Activated naive CD4-positive, alpha-beta T cell treated with anti-CD3 and anti-CD28 coated beads, Interleukin-2, amount 50 U/mL, for 16 hours (primary cell): ENCODE measurements around the gene SLC5A5.

ENCODE experiments used
- DNase-seq: peaks from one replicate; pipeline ENCODE4 v3.0.0-alpha.2; 2020

The SLC5A5 gene

DNA sequence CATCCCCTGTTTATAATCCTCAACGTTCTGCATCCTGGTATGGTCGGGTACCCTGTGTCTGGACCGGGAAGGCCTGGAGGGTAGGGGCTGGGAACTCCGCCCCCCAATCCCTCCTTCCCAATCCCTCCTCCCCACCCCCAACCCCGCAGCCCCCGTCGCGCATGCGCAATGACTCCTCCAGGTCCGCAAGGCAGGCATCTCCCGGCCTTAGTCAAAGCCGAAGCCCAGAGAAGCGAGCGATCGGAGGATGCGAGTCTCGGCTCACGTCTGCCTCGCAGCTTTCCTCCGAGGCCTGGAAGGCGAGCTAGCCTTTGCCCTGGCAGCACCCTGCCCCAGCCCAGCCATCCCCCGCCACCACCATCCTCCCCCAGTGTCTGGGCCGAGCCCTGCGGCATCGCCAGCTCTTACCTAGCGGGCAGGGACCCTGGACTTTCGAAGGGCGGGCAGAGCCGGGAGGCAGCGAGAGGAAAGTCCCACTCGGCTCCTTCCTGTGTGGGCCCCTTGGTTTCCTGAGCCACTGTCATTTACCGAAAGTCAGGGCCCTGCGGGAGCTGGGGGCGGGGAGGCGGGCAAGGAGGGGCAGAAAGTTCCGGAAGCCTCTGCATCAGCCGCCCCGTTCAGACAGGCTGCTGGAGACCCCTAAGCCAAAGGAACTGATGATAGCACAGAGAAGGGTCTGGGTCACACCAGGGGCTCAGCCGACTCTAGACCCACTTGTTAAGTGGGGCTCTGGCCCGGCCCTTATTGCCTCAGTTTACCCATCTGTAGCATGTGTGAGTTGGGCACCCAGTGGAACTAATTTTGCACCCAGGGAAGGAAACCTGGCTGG lies 24.0 kb upstream of the SLC5A5 start, which contains the start of gene JAK3:
Gene JAK3, minus strand, starts transcription at position 445 of the 829 bp plus-strand sequence. CDS start 3,565 bp downstream, outside the sequence.
- DNase-seq, result peak; percentile 89

- no peak for DNase-seq
Measured at GRCh38 chr19:17848595-17849292, 23.0 kb upstream of the SLC5A5 start.

GRCh38 chr19:17854061-17854460 lies 17.7 kb upstream of the SLC5A5 start:
- DNase-seq, result no peak

GRCh38 chr19:17855280-17856152 lies 16.2 kb upstream of the SLC5A5 start:
- peak; percentile 89 for DNase-seq

DNA sequence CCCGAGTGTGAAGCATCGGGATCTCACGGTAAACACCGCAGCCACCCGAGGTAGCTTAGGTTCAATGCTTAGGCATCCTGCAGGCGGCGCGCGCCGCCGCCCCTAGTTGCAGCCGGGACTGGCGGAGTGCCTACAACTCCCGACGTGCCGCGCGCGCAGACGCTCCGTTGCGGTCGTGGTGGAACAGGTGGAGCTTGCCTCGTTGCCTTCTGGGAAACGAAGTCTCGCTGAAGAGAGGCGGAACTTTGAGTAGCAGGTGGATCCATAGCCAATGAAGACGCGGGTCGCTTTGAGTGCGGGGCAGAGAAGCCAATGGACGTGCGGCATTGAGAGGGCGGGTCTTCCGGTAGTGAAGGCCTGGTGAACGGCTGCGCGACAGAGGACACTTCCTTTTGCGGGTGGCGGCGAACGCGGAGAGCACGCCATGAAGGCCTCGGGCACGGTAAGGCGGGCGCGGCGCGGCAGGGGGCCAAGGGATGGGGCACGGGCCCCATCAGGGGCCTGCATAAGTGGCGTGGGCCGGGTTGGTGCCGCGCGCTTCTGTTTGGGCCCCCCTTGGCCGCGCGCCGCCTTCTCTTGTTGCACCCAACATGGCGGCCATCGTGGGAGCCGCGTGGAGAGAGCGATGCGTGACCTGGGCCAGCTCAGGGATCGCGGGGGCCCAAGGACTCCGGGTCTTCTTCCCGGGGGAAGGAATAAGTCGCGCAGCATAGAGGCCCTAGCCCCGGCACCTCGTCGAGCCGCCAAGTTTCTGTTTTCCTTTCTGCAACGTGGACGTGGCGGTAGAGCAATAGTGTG lies 12.0 kb upstream of the SLC5A5 start, which contains the start of gene RPL18A:
Gene RPL18A, plus strand, starts transcription at position 378 of the 798 bp plus-strand sequence. Its CDS starts 47 bp downstream, at position 425.
- peak; percentile 99 for DNase-seq

GRCh38 chr19:17860331-17860992 lies 11.3 kb upstream of the SLC5A5 start:
- DNase-seq, result no peak

DNA sequence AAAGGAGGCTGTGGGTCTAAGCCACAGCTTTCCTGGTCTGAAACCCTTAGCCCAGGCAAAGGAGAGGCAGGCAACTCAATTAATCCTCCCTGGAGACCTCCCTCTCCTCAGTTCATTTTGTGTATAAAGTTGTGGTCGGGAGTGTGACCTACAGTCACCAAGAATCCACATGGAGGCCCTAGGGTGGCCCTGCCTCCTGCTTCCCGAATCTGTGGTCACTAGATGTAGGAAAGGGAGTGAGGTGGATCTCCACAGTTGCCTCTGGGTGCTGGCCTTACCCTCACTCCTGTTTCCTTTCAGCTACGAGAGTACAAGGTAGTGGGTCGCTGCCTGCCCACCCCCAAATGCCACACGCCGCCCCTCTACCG lies 10.8 kb upstream of the SLC5A5 start:
- no peak for DNase-seq

DNA sequence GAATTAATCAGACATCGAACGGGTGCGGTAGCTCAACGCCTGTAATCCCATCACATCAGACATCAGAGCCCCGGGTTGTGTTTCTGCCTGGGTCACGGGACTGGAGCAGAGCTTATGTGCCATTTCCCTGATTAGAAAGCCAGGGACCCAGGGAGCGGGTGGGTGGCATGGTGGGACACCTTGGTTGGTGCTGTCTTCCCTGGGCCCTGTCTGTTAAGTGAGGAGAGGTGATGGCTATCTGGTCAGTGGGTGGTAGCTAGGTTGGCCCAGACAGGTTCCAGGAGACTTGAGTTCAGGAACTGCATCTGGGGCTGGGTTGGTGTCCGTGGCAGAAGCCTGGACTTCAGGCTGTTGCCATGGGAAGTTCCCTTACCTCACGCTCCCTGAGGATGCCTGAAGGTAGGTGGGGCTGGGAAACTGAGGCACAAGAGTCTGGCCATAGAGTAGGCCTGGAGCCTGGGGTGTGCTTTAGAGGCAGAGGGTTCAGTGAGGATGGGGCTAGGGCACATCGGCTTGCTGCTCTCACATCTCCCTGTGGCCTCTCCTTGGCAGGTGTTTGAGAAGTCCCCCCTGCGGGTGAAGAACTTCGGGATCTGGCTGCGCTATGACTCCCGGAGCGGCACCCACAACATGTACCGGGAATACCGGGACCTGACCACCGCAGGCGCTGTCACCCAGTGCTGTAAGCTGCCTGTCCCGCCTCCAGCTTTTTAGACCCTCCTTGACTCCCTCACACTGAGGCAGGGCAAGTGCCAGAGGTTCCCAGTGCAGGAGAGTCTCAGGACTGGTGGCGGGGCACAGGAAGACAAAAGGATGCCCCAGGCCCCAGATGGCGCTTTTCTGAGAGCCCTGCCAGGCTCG lies 10.0 kb upstream of the SLC5A5 start:
- DNase-seq, result no peak

- DNase-seq, result no peak
Measured at GRCh38 chr19:17862711-17863519, 8.8 kb upstream of the SLC5A5 start.

DNA sequence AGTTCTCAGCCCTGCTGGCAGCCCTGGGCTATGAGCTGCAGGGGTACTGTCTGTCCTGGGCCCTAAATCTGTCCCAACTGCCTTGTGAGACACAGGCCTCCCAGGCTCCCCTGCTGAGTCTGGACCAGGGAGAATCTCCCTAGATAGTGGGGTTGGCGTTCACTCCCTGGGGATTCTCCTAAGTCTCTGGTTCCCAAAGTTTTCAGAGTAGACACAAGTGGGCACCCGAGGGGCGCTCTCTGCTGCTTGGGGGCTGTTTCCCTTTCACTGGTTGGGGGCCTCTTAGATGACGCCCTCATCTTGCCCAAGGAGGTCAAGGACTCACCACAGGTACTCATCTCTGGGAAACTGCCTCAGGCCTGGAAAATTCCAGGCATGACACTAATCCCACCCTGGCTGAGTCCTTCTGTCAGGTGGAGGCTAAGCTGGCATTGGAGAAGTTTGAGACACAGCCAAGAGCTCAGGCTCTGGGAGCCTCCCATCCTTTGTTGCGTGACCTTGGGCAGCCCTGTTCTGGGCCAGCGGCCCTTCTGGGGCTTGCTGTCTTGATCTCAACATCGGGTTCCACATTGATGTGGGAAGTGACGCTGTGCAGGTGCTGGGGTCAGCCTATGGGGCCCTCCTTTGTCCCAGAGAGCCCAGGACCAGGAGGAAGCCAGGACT lies 8.1 kb upstream of the SLC5A5 start:
- no peak for DNase-seq

DNA sequence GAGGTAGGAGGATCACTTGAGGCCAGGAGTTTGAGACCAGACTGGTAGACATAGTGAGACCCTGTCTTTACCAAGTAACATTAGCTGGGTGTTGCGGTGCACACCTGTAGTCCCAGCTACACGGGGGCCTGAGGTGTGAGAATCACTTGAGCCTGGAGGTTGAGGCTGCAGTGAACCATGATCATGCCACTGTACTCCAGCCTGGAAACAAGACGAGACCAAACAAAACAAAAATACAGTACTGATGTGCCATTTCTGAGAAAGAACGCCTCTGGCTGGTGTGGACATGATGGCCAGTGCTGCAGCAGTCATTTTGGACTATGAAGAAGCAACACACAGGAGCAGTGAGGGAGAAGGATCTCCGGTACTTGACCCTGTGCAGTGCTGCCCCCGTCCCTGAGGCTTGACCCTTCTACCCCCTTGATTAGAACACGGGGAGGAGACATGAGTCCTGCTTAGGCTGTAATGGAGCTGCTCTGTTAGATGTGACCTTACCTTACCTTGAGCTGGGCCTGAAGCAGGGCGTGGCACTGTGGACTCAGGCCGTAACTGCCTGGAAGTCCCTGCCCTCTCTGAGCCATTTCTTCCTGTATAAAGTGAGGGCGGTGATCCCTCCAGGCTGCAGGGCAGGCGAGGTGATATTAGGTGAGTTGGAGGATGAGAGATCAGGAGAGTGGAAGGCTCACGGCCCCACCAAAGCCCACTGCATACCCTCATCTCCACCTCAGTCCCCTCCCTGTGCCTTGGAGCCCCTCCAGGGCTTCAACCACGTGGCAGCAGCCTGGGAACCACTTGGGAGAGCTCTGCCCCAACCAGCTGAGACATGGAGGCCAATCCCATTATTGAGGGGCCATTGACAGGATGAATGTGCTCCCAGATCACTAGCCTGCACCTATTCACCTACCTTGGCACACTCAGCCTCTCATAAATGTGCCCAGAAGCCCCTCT lies 6.1 kb upstream of the SLC5A5 start:
- no peak for DNase-seq

DNA sequence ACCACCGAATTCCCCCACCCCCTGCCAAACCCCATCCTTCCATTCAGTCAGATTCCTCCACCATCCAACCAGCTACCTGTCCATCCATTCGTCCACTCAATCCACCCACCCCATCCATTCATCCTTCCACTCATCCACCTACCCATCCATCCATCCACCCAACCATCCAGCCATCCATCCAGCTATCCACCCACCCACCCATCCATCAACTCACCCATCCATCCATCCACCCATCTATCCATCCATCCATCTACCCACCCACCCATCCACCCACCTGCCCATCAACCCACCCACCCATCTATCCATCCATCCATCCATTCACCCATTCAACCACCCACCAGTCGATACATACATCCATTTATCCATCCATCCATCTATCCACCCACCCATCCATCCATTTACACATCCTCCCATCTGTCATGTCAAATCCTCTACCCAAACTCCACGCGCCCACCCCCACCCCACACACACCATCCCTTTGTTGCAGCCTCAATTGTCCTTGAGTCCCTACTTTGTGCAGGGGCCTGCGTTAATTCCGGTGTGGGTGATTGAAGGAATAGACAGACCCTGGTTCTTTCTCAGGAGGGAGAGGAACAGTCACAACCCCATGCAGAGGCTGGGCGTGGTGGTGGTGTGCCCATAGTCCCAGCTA lies 5.3 kb upstream of the SLC5A5 start:
- DNase-seq, result no peak

DNA sequence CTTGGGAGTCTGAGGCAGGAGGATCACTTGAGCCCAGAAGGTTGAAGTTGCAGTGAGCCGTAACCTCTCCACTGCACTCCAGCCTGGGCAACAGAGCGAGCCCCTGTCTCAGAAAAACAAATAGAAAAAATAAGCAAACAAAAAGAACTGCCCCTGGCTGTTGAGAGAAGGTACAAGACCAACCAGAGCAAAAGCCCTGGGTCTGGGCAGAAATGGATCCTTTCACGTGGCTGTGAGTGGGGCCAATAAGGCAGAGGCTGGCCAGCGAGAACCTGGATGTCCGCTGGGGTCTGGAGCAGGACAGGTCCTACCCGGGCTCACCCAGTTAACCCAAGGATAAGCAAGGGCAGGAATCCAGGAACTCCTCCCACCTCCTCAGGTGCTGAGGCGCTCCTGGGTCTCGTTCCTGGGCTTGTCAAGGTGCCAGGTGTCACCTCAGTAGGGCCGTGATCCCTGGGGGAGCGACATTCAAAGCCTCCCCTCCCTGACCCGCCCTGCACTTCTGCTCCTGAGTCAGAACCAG lies 4.7 kb upstream of the SLC5A5 start:
- peak; percentile 29 for DNase-seq

- DNase-seq, result no peak
Measured at GRCh38 chr19:17868669-17869068, 3.1 kb upstream of the SLC5A5 start.

- DNase-seq, result no peak
Measured at GRCh38 chr19:17869114-17869608, 2.6 kb upstream of the SLC5A5 start.

GRCh38 chr19:17871032-17871877 lies 490 bp upstream of the SLC5A5 start:
- DNase-seq, result no peak
